Vagina (tissue), 2 donors: ENCODE results near the gene CKS1B.

Source experiments
- POLR2A ChIP-seq, 2 donors: fragments of 450-650 bp; IDR thresholded peaks; one replicate each; pipeline ENCODE4 v1.6.1; 2017; ENCODE audit warnings: antibody characterized with exemption in 2 of 2, mild to moderate bottlenecking in 2 of 2, moderate library complexity in 2 of 2
- POLR2AphosphoS5 ChIP-seq, 2 donors: sonication (generic); formaldehyde crosslinking; IDR thresholded peaks; one replicate each; pipeline ENCODE4 v1.9.0; 2017; ENCODE audit warnings: antibody characterized with exemption in 2 of 2, mild to moderate bottlenecking in 2 of 2, low read depth in 1 of 2; ENCODE audit not compliant: insufficient read depth in 1 of 2
- TF ChIP-seq, protein P1 (sequence below), 3 experiments: fragments of 450-650 bp in 2 of 3; fragments of 200-600 bp in 1 of 3; sonication (generic) in 1 of 3; IDR thresholded peaks; one replicate each; pipeline ENCODE4 v1.5.1; 2017 to 2019; ENCODE audit warnings: antibody characterized with exemption in 3 of 3, mild to moderate bottlenecking in 2 of 3, moderate library complexity in 2 of 3

DNA sequence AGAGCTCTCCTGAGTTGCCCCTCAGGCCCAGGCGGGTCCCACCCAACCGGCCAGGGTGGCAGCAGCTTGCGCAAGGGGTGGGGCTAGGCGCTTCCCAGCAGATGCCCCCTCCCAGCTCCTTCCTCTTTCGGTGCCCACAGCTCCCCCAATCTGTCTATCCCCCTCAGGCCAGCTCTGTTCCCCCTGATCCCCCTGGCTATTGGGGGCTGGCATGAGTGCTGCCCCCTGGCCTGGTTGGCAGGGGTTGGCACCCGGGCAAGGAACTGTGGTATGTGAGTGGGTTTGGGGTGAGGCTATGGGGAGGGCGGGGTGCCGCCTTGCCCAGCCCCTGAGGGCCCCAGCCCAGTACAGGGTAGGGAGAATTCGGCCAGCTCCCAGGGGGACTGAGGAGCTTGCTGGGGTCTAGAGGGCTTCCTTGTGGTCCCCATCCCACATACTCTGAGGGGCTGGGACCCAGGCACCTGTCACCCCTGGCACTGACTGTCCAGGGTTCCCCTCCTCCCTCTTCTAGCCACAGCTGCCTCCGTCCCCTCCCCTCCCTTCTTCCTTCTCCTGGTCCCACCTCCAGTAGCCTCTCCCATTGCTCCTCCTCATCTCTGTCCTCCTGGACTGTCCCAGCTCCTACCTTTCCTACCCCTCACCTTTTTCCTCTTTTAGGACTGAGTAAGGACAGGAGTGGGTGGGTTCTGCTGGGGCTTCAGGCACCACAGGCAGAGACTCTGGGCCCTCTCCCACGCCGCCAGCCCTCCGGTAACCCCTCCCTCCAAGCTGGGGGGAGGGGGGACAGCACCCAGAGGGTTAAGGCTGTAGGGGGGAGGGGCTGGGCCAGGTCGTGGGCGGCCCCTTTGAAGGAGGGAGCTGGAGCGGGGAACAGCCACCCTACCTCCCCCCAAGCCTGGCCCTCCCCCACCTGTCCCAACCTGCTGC lies 33.8 kb downstream of the CKS1B start:
- TF ChIP-seq POLR2A (IDR thresholded peaks at IDR 0.05) = no peak
- TF ChIP-seq, protein P1, sequence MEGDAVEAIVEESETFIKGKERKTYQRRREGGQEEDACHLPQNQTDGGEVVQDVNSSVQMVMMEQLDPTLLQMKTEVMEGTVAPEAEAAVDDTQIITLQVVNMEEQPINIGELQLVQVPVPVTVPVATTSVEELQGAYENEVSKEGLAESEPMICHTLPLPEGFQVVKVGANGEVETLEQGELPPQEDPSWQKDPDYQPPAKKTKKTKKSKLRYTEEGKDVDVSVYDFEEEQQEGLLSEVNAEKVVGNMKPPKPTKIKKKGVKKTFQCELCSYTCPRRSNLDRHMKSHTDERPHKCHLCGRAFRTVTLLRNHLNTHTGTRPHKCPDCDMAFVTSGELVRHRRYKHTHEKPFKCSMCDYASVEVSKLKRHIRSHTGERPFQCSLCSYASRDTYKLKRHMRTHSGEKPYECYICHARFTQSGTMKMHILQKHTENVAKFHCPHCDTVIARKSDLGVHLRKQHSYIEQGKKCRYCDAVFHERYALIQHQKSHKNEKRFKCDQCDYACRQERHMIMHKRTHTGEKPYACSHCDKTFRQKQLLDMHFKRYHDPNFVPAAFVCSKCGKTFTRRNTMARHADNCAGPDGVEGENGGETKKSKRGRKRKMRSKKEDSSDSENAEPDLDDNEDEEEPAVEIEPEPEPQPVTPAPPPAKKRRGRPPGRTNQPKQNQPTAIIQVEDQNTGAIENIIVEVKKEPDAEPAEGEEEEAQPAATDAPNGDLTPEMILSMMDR (IDR thresholded peaks at IDR 0.05) = no peak
- peak in 1 of 2 donors; percentile 28 for TF ChIP-seq POLR2AphosphoS5 (IDR thresholded peaks at IDR 0.05; ENCODE audit: insufficient read depth in 1 of 2, low read depth in 1 of 2)
